SH-SY5Y (cell line): ENCODE results near the gene TMEM135.

ENCODE experiments used
- GATA2 ChIP-seq: IDR thresholded peaks from 2 replicates; pipeline ENCODE4 v1.6.1; 2011; ENCODE audit warnings: mild to moderate bottlenecking, low read depth, low read length
- GATA3 ChIP-seq: IDR thresholded peaks from 2 replicates; pipeline ENCODE4 v1.6.1; 2011; ENCODE audit warnings: low read depth, mild to moderate bottlenecking, low read length, moderate library complexity

Gene TMEM135

DNA sequence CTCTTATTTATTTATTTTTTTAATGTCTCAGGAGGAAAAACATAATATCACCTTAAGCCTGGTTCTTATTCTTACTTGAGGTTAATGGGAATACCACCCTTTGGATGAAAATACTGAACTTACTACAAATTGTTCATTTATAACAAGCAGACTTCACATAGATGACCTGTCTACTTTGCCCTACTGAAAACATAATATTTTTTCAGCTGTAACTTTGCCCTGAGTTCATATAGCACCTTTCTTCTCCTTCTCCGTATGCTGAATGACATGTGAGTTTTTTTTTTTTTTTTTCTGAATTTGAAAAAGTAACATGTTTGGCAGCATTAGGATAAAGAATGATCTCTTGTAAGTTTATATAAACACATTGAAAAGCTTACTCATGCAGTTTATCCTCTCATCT is 186.8 kb downstream of the TMEM135 start:
- no peak for TF ChIP-seq GATA3
- TF ChIP-seq GATA2, result no peak

DNA sequence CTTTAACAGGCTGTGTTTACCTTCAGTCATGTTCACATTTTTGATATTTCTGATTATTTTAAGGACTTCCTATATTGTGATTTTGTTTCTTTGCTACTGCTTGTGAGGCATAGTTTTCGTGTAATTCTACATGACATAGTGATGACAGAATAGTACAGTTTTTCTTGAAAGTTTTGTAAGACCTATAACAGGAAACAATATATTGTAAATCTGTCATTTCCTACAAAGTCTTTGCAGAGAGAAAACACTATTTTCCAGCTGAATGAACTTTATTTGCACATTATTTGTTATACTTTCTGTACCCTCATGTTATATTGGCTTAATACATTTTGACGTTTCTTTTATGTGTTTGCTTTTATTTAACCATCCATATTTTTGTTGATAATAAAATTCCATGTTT is 191.1 kb downstream of the TMEM135 start:
- TF ChIP-seq GATA2 (no peak), GATA3 (no peak)

DNA sequence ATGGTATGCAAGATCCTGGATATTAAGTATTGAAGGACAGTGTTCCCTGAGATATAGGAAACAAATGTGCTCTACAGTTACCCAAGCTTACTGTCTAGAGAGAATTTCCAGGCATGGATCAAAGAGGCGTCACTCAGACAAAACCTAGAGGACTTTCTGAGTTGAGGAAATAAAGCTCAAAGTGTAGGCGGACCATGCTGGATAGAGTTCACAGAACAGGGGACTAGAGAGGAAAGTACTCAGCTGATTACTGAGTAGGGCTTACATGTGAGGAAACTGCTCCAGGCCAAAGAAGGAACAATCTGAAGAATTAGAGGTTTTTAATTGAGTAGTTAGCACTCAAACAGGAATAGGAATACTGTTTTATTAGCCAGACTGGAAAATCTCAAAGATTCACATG is 193.3 kb downstream of the TMEM135 start:
- TF ChIP-seq GATA3 (no peak), GATA2 (no peak)

- no peak for TF ChIP-seq GATA3
- no peak for TF ChIP-seq GATA2
Observed at GRCh38 chr11:87232320-87232719, 194.6 kb downstream of the TMEM135 start.

DNA sequence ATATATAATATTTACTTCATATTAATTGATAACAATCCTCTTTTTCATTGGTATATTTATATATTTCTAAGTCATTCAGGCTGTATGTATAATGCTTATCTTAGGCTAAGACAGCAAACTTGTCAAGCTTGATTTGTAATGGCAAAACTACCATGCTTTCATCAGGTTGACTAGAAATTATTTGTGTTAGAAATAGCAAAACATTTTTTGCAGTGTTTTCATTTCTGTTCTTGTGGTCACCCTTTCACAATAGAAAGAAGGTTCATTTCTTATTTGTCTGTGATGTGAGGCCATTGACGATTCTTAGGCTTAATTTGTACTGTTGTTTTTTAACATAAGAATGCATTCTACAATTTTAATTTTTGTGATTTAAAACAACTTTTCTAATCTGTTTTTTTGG is 197.6 kb downstream of the TMEM135 start:
- TF ChIP-seq GATA2 (no peak), GATA3 (no peak)

DNA sequence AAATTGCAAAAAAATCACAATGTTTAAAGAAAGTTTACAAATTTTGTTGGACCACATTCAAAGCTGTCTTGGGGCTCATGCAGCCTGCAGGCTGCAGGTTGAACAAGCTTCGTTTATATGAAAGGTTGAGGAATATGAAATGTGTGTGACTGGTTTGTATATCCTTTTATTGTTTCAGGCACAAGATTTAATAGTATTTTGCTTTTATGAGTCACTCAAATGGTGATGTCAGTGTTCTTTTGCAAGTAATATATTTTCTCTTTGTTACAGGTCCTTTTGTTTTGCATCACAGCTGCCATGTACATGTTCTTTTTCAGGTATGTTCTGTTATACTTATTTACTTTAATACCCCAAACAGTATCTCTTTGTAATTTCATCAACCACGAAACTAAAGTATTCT is 198.6 kb downstream of the TMEM135 start:
- TF ChIP-seq GATA2, result no peak
- TF ChIP-seq GATA3, result no peak

GRCh38 chr11:87239001-87239400 is 201.3 kb downstream of the TMEM135 start:
- TF ChIP-seq GATA3 (no peak), GATA2 (no peak)

DNA sequence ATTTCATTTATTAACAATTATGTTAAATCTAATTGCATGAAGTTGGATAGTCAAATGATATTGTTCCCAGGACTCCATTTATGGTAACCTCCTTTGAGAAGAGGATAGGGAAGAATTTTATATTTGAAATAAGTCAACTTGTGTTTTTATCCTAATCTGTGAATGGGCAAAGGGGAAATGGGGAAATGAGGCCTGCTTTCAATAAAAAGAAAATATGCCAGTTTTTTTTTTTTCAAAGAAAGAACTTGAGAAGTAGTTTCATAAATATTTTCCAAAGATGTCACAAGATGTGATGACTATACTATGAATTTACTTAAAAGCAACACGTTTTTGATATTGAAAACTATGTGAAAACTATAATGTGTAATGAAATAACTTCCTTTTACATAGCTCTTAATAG is 201.8 kb downstream of the TMEM135 start:
- no peak for TF ChIP-seq GATA3
- no peak for TF ChIP-seq GATA2

DNA sequence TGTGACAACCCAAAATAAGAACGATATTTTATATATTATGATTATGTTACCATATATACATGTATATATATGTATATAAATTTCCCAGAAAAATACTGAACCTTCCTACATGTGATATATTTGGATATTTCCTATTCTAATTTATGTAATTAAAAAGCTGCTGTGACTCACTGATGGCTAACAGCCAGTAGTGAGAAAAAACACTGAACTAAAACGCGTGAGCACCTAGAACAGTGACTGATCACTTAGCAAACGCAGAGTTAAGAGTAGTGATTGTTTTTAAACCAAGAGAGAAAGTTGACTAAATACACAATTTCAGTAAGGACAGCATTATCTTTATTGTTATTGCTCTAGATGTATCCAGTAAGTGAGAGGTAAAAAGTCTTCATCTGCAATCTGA is 213.8 kb downstream of the TMEM135 start:
- no peak for TF ChIP-seq GATA2
- TF ChIP-seq GATA3, result no peak

GRCh38 chr11:87252869-87253268 is 215.1 kb downstream of the TMEM135 start:
- no peak for TF ChIP-seq GATA2
- TF ChIP-seq GATA3, result no peak

- TF ChIP-seq GATA3 (no peak), GATA2 (no peak)
Observed at GRCh38 chr11:87254562-87254961, 216.8 kb downstream of the TMEM135 start.

GRCh38 chr11:87255589-87255988 is 217.9 kb downstream of the TMEM135 start:
- TF ChIP-seq GATA3 (no peak), GATA2 (no peak)

GRCh38 chr11:87256694-87257340 is 219.1 kb downstream of the TMEM135 start:
- TF ChIP-seq GATA2, result no peak
- no peak for TF ChIP-seq GATA3

GRCh38 chr11:87258171-87258833 is 220.6 kb downstream of the TMEM135 start:
- TF ChIP-seq GATA3 (no peak), GATA2 (no peak)

GRCh38 chr11:87259736-87260135 is 222.0 kb downstream of the TMEM135 start:
- no peak for TF ChIP-seq GATA3
- no peak for TF ChIP-seq GATA2
